ENCODE data around the gene SOX10. TPM values are rescaled to one million over a fixed set of nuclear protein-coding genes. Genes with fewer than 3 reads are reported as not detected.

Gene SOX10
- total and polyA plus RNA-seq, 2 donors (not counting 1 experiment from before 2014, with no cell fraction given): not detected

GRCh38 chr22:37925330-37925729 is 59.0 kb downstream of the SOX10 start:
- POLR2A ChIA-PET: no interaction called here
- Histone ChIP-seq H3K27me3 (replicated peaks in 1 of 4; ENCODE audit: control extremely low read depth in 1 of 4, control insufficient read depth in 3 of 4, insufficient read depth in 4 of 4, low read length in 3 of 4) (no peaks in the 10 kb centered on the region), H3K9ac (ENCODE audit: low read length) (no peak overlapping the region), H3K4me1 (ENCODE audit: control insufficient read depth in 2 of 2, insufficient read depth in 2 of 2, low read length in 2 of 2) (peaks cover under 1 to 3% of the 10 kb centered on the region in 2 donors), H3K4me3 (ENCODE audit: control extremely low read depth in 1 of 5, extremely low read depth in 1 of 5, insufficient read depth in 1 of 5, low read depth in 2 of 5, low read length in 4 of 5) (no peak overlapping the region), H3K79me2 (ENCODE audit: control insufficient read depth, insufficient read depth, low read length) (peaks cover 7% of the 10 kb centered on the region), H3K4me2 (replicated peaks; ENCODE audit: low read depth, low read length, poor library complexity, severe bottlenecking) (no peak overlapping the region), H3K36me3 (replicated peaks in 1 of 2; ENCODE audit: control extremely low read depth in 1 of 2, control insufficient read depth in 1 of 2, extremely low read depth in 1 of 2, insufficient read depth in 2 of 2, low read length in 1 of 2) (peaks cover 0 to 50% of the 10 kb centered on the region in 2 experiments), H3K27ac (ENCODE audit: low read length in 2 of 2) (no peak overlapping the region), H3K9me3 (ENCODE audit: control extremely low read depth in 1 of 3, control insufficient read depth in 2 of 3, insufficient read depth in 1 of 3, low read length in 2 of 3) (no peaks in the 10 kb centered on the region), H4K20me1 (ENCODE audit: control insufficient read depth, insufficient read depth, low read length, poor library complexity, severe bottlenecking) (no peaks in the 10 kb centered on the region), H2AFZ (ENCODE audit: insufficient read depth, low read depth, low read length, poor library complexity, severe bottlenecking) (no peak overlapping the region)
- intact Hi-C loops (cut with micrococcal nuclease): no loop called here
- Mint-ChIP-seq H3K4me1 (peaks cover under 1% of the 10 kb centered on the region), H3K27me3 (no peaks in the 10 kb centered on the region), H3K9me3 (ENCODE audit: insufficient read depth) (no peaks in the 10 kb centered on the region), H3K27ac (no peak overlapping the region), H3K4me3 (no peak overlapping the region)
- TF ChIP-seq, protein P1, sequence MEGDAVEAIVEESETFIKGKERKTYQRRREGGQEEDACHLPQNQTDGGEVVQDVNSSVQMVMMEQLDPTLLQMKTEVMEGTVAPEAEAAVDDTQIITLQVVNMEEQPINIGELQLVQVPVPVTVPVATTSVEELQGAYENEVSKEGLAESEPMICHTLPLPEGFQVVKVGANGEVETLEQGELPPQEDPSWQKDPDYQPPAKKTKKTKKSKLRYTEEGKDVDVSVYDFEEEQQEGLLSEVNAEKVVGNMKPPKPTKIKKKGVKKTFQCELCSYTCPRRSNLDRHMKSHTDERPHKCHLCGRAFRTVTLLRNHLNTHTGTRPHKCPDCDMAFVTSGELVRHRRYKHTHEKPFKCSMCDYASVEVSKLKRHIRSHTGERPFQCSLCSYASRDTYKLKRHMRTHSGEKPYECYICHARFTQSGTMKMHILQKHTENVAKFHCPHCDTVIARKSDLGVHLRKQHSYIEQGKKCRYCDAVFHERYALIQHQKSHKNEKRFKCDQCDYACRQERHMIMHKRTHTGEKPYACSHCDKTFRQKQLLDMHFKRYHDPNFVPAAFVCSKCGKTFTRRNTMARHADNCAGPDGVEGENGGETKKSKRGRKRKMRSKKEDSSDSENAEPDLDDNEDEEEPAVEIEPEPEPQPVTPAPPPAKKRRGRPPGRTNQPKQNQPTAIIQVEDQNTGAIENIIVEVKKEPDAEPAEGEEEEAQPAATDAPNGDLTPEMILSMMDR (IDR thresholded peaks at IDR 0.05): no peak
- no peak for TF ChIP-seq EZH2 (IDR thresholded peaks at IDR 0.05; ENCODE audit: borderline replicate concordance, insufficient read depth, low read depth, low read length, poor library complexity, severe bottlenecking)
- ATAC-seq (ENCODE audit: low read depth) (no peak), DNase-seq (no peak)
- CTCF ChIA-PET: interaction anchor here (1.2 kb wide), 1 partner anchor 40 kb away, joined by 3 read pairs; no protein-coding TSS in a partner anchor
- 63% methylated on average over 1 of the region's 3 CpGs for WGBS (ENCODE audit: insufficient coverage)

GRCh38 chr22:37924386-37925065 is 59.8 kb downstream of the SOX10 start:
- WGBS (ENCODE audit: insufficient coverage): over 99% methylated on average over 15 of the region's 18 CpGs
- H3K9me3 ChIP-seq (ENCODE audit: control extremely low read depth in 1 of 3, control insufficient read depth in 2 of 3, insufficient read depth in 1 of 3, low read length in 2 of 3): no peaks in the 10 kb centered on the region
- Mint-ChIP-seq H3K27ac (no peak overlapping the region), H3K27me3 (no peaks in the 10 kb centered on the region), H3K4me1 (peaks cover 5% of the 10 kb centered on the region), H3K4me3 (no peak overlapping the region), H3K9me3 (ENCODE audit: insufficient read depth) (no peaks in the 10 kb centered on the region)
- H3K27ac ChIP-seq (ENCODE audit: low read length in 2 of 2): no peak overlapping the region
- ATAC-seq (ENCODE audit: low read depth) (no peak), DNase-seq (no peak)
- ChIA-PET CTCF (no interaction called here), POLR2A (no interaction called here)
- no peak overlapping the region for H3K4me3 ChIP-seq (ENCODE audit: control extremely low read depth in 1 of 5, extremely low read depth in 1 of 5, insufficient read depth in 1 of 5, low read depth in 2 of 5, low read length in 4 of 5)
- H3K9ac ChIP-seq (ENCODE audit: low read length): no peak overlapping the region
- H3K4me2 ChIP-seq (replicated peaks; ENCODE audit: low read depth, low read length, poor library complexity, severe bottlenecking): no peak overlapping the region
- no peaks in the 10 kb centered on the region for H4K20me1 ChIP-seq (ENCODE audit: control insufficient read depth, insufficient read depth, low read length, poor library complexity, severe bottlenecking)
- peaks cover 7% of the 10 kb centered on the region for H3K79me2 ChIP-seq (ENCODE audit: control insufficient read depth, insufficient read depth, low read length)
- H3K27me3 ChIP-seq (replicated peaks in 1 of 4; ENCODE audit: control extremely low read depth in 1 of 4, control insufficient read depth in 3 of 4, insufficient read depth in 4 of 4, low read length in 3 of 4): no peaks in the 10 kb centered on the region
- peaks cover 0 to 48% of the 10 kb centered on the region in 2 experiments for H3K36me3 ChIP-seq (replicated peaks in 1 of 2; ENCODE audit: control extremely low read depth in 1 of 2, control insufficient read depth in 1 of 2, extremely low read depth in 1 of 2, insufficient read depth in 2 of 2, low read length in 1 of 2)
- no peak for TF ChIP-seq EZH2 (IDR thresholded peaks at IDR 0.05; ENCODE audit: borderline replicate concordance, insufficient read depth, low read depth, low read length, poor library complexity, severe bottlenecking)
- TF ChIP-seq, protein P1 (IDR thresholded peaks at IDR 0.05): no peak
- no peak overlapping the region for H2AFZ ChIP-seq (ENCODE audit: insufficient read depth, low read depth, low read length, poor library complexity, severe bottlenecking)
- peaks cover 6 to 9% of the 10 kb centered on the region in 2 donors for H3K4me1 ChIP-seq (ENCODE audit: control insufficient read depth in 2 of 2, insufficient read depth in 2 of 2, low read length in 2 of 2)
- intact Hi-C loops (cut with micrococcal nuclease): no loop called here
